IPS-18a (cell line): ENCODE results near the gene LDLRAD4.

Source experiments
- H3K27ac ChIP-seq: one replicate; pipeline ENCODE4 v1.5.1; 2013; ENCODE audit warnings: low read length
- H3K27me3 ChIP-seq: one replicate; pipeline ENCODE4 v1.6.1; 2013; ENCODE audit warnings: mild to moderate bottlenecking, low read length; ENCODE audit not compliant: control insufficient read depth, insufficient read depth
- H3K36me3 ChIP-seq: one replicate; pipeline ENCODE4 v1.6.1; 2013; ENCODE audit warnings: low read depth, low read length; ENCODE audit not compliant: control insufficient read depth
- H3K4me1 ChIP-seq: one replicate; pipeline ENCODE4 v1.6.1; 2013; ENCODE audit warnings: low read depth, low read length; ENCODE audit not compliant: control insufficient read depth
- H3K4me3 ChIP-seq: one replicate; pipeline ENCODE4 v1.5.1; 2013; ENCODE audit warnings: low read length
- H3K9ac ChIP-seq: one replicate; pipeline ENCODE4 v1.6.1; 2013; ENCODE audit warnings: mild to moderate bottlenecking, low read length, moderate library complexity
- H3K9me3 ChIP-seq: one replicate; pipeline ENCODE4 v1.6.1; 2013; ENCODE audit warnings: low read depth, low read length; ENCODE audit not compliant: control insufficient read depth

Gene LDLRAD4

GRCh38 chr18:13539843-13540476 lies 321.4 kb downstream of the LDLRAD4 start:
- H3K4me3 ChIP-seq: no peak overlapping the region
- no peaks in the 10 kb centered on the region for H3K9me3 ChIP-seq
- H3K9ac ChIP-seq: no peak overlapping the region
- H3K36me3 ChIP-seq: no peaks in the 10 kb centered on the region
- H3K27ac ChIP-seq: no peak overlapping the region
- H3K4me1 ChIP-seq: peaks cover 3% of the 10 kb centered on the region
- H3K27me3 ChIP-seq: no peaks in the 10 kb centered on the region

GRCh38 chr18:13540477-13541182 lies 322.1 kb downstream of the LDLRAD4 start:
- H3K9ac ChIP-seq: no peak overlapping the region
- H3K4me1 ChIP-seq: peaks cover 3% of the 10 kb centered on the region
- no peaks in the 10 kb centered on the region for H3K9me3 ChIP-seq
- no peaks in the 10 kb centered on the region for H3K36me3 ChIP-seq
- no peak overlapping the region for H3K4me3 ChIP-seq
- H3K27ac ChIP-seq: no peak overlapping the region
- H3K27me3 ChIP-seq: no peaks in the 10 kb centered on the region

GRCh38 chr18:13541621-13542519 lies 323.3 kb downstream of the LDLRAD4 start:
- Histone ChIP-seq H3K27ac (no peak overlapping the region), H3K9me3 (no peaks in the 10 kb centered on the region), H3K27me3 (no peaks in the 10 kb centered on the region), H3K4me1 (peaks cover 3% of the 10 kb centered on the region), H3K9ac (no peak overlapping the region), H3K36me3 (no peaks in the 10 kb centered on the region), H3K4me3 (no peak overlapping the region)

- Histone ChIP-seq H3K9ac (no peak overlapping the region), H3K27ac (no peak overlapping the region)
These were observed 323.9 kb downstream of the LDLRAD4 start for GRCh38 chr18:13542520-13542847.

GRCh38 chr18:13543144-13543543 lies 324.6 kb downstream of the LDLRAD4 start:
- H3K36me3 ChIP-seq: no peaks in the 10 kb centered on the region
- peaks cover 3% of the 10 kb centered on the region for H3K4me1 ChIP-seq
- H3K27me3 ChIP-seq: no peaks in the 10 kb centered on the region

More at GRCh38 chr18:13542520-13542847, 323.9 kb downstream of the LDLRAD4 start:
- Histone ChIP-seq H3K36me3 (no peaks in the 10 kb centered on the region), H3K4me1 (peaks cover 3% of the 10 kb centered on the region), H3K27me3 (no peaks in the 10 kb centered on the region), H3K4me3 (no peak overlapping the region), H3K9me3 (no peaks in the 10 kb centered on the region)

GRCh38 chr18:13543811-13544732 lies 325.5 kb downstream of the LDLRAD4 start:
- no peak overlapping the region for H3K9ac ChIP-seq
- no peaks in the 10 kb centered on the region for H3K36me3 ChIP-seq
- no peak overlapping the region for H3K4me3 ChIP-seq
- no peaks in the 10 kb centered on the region for H3K9me3 ChIP-seq
- H3K4me1 ChIP-seq: peaks cover 2% of the 10 kb centered on the region
- no peaks in the 10 kb centered on the region for H3K27me3 ChIP-seq
- H3K27ac ChIP-seq: no peak overlapping the region

More at GRCh38 chr18:13543144-13543543, 324.6 kb downstream of the LDLRAD4 start:
- no peak overlapping the region for H3K9ac ChIP-seq
- H3K9me3 ChIP-seq: no peaks in the 10 kb centered on the region
- no peak overlapping the region for H3K4me3 ChIP-seq
- no peak overlapping the region for H3K27ac ChIP-seq

GRCh38 chr18:13544953-13545352 lies 326.4 kb downstream of the LDLRAD4 start:
- no peaks in the 10 kb centered on the region for H3K27me3 ChIP-seq
- no peaks in the 10 kb centered on the region for H3K9me3 ChIP-seq
- H3K4me1 ChIP-seq: no peaks in the 10 kb centered on the region
- H3K4me3 ChIP-seq: no peak overlapping the region
- no peak overlapping the region for H3K9ac ChIP-seq
- no peak overlapping the region for H3K27ac ChIP-seq
- no peaks in the 10 kb centered on the region for H3K36me3 ChIP-seq

- H3K9me3 ChIP-seq: no peaks in the 10 kb centered on the region
- no peaks in the 10 kb centered on the region for H3K27me3 ChIP-seq
- no peaks in the 10 kb centered on the region for H3K4me1 ChIP-seq
- no peak overlapping the region for H3K4me3 ChIP-seq
- no peaks in the 10 kb centered on the region for H3K36me3 ChIP-seq
- H3K27ac ChIP-seq: no peak overlapping the region
- H3K9ac ChIP-seq: no peak overlapping the region
These were observed 327.0 kb downstream of the LDLRAD4 start for GRCh38 chr18:13545514-13545913.

GRCh38 chr18:13545955-13546354 lies 327.4 kb downstream of the LDLRAD4 start:
- no peaks in the 10 kb centered on the region for H3K27me3 ChIP-seq
- no peaks in the 10 kb centered on the region for H3K4me1 ChIP-seq
- no peak overlapping the region for H3K4me3 ChIP-seq
- no peaks in the 10 kb centered on the region for H3K9me3 ChIP-seq
- no peak overlapping the region for H3K27ac ChIP-seq
- no peaks in the 10 kb centered on the region for H3K36me3 ChIP-seq
- no peak overlapping the region for H3K9ac ChIP-seq

- no peaks in the 10 kb centered on the region for H3K4me1 ChIP-seq
- H3K27ac ChIP-seq: no peak overlapping the region
- no peak overlapping the region for H3K4me3 ChIP-seq
- H3K27me3 ChIP-seq: no peaks in the 10 kb centered on the region
- H3K9me3 ChIP-seq: no peaks in the 10 kb centered on the region
- no peak overlapping the region for H3K9ac ChIP-seq
- no peaks in the 10 kb centered on the region for H3K36me3 ChIP-seq
These were observed 328.1 kb downstream of the LDLRAD4 start for GRCh38 chr18:13546638-13547037.

GRCh38 chr18:13547347-13547746 lies 328.8 kb downstream of the LDLRAD4 start:
- Histone ChIP-seq H3K4me1 (no peaks in the 10 kb centered on the region), H3K4me3 (no peak overlapping the region), H3K27ac (no peak overlapping the region), H3K36me3 (no peaks in the 10 kb centered on the region), H3K9ac (no peak overlapping the region), H3K27me3 (no peaks in the 10 kb centered on the region), H3K9me3 (no peaks in the 10 kb centered on the region)
